WTC11 (cell line): Measurements from ENCODE around the gene DNM3. TPM values are rescaled to one million over a fixed set of nuclear protein-coding genes. Genes with fewer than 3 reads are reported as not detected.

Source experiments
- ATAC-seq: fragments of 200-7000 bp; cut with Tn5 transposase; 2 replicates; pipeline ENCODE4 v1.10.0; 2021; ENCODE audit warnings: mild to moderate bottlenecking, moderate library complexity
- CTCF ChIA-PET: fragments of 300-600 bp; sonication (Branson Sonifier 250); formaldehyde crosslinking; loops from one replicate; lab custom pipeline; 2021; ENCODE audit warnings: antibody characterized with exemption; lab: Charles Lee
- POLR2A ChIA-PET: fragments of 350-600 bp; sonication (Branson Sonifier 250); formaldehyde crosslinking; loops from one replicate; lab custom pipeline; 2021; ENCODE audit warnings: antibody characterized with exemption; lab: Charles Lee
- DNase-seq: peaks from one replicate; pipeline ENCODE4 v3.0.0; 2021; ENCODE audit warnings: low spot score
- H3K27ac Mint-ChIP-seq: 2 replicates; pipeline ENCODE4 v1.8.0; 2021; ENCODE audit warnings: mixed read lengths
- H3K27me3 Mint-ChIP-seq: 2 replicates; pipeline ENCODE4 v1.8.0; 2021; ENCODE audit warnings: low read depth, mild to moderate bottlenecking, moderate library complexity, mixed read lengths
- H3K36me3 Mint-ChIP-seq: 2 replicates; pipeline ENCODE4 v1.8.0; 2021; ENCODE audit warnings: mixed read lengths
- H3K4me1 Mint-ChIP-seq: 2 replicates; pipeline ENCODE4 v1.8.0; 2022; ENCODE audit warnings: mixed read lengths
- H3K4me3 Mint-ChIP-seq: 2 replicates; pipeline ENCODE4 v1.8.0; 2021; ENCODE audit warnings: mild to moderate bottlenecking, moderate library complexity, mixed read lengths
- H3K9me3 Mint-ChIP-seq: 2 replicates; pipeline ENCODE4 v1.8.0; 2021; ENCODE audit warnings: mixed read lengths
- AR ChIP-seq: fragments of 250-450 bp; sonication (Bioruptor Pico); IDR thresholded peaks from 2 replicates; pipeline ENCODE4 v1.9.0; 2021; ENCODE audit warnings: mild to moderate bottlenecking
- ATF6 ChIP-seq: sonication (generic); formaldehyde crosslinking; IDR thresholded peaks from 2 replicates; pipeline ENCODE4 v1.8.1; 2023; ENCODE audit warnings: mild to moderate bottlenecking, missing genetic modification reagents
- CREM ChIP-seq: sonication (generic); formaldehyde crosslinking; IDR thresholded peaks from 2 replicates; pipeline ENCODE4 v1.8.1; 2022; ENCODE audit warnings: mild to moderate bottlenecking, missing genetic modification reagents, moderate library complexity
- CTCF ChIP-seq: fragments of 200-600 bp; IDR thresholded peaks from 2 replicates; pipeline ENCODE4 v1.8.0; 2022; ENCODE audit warnings: antibody characterized with exemption
- ELF4 ChIP-seq: sonication (generic); formaldehyde crosslinking; IDR thresholded peaks from 2 replicates; pipeline ENCODE4 v1.8.1; 2022; ENCODE audit warnings: low read depth, mild to moderate bottlenecking, moderate library complexity, missing genetic modification reagents
- EMX1 ChIP-seq: fragments of 250-450 bp; sonication (Bioruptor Pico); IDR thresholded peaks from 2 replicates; pipeline ENCODE4 v1.8.0; 2021; ENCODE audit warnings: mild to moderate bottlenecking
- FOXJ3 ChIP-seq: sonication (generic); formaldehyde crosslinking; IDR thresholded peaks from 2 replicates; pipeline ENCODE4 v1.9.0; 2021; ENCODE audit warnings: missing genetic modification reagents, mild to moderate bottlenecking, borderline replicate concordance
- FOXK1 ChIP-seq: sonication (generic); formaldehyde crosslinking; IDR thresholded peaks from 2 replicates; pipeline ENCODE4 v1.8.0; 2022; ENCODE audit warnings: mild to moderate bottlenecking, moderate library complexity, missing genetic modification reagents
- GABPB1 ChIP-seq: sonication (generic); formaldehyde crosslinking; IDR thresholded peaks from 2 replicates; pipeline ENCODE4 v1.8.1; 2023; ENCODE audit warnings: mild to moderate bottlenecking, missing genetic modification reagents
- IRF1 ChIP-seq: sonication (generic); formaldehyde crosslinking; IDR thresholded peaks from 2 replicates; pipeline ENCODE4 v1.8.0; 2023; ENCODE audit warnings: missing genetic modification reagents
- IRF2 ChIP-seq: sonication (generic); formaldehyde crosslinking; IDR thresholded peaks from 2 replicates; pipeline ENCODE4 v1.8.0; 2022; ENCODE audit warnings: low read depth, missing genetic modification reagents, borderline replicate concordance
- JAZF1 ChIP-seq: fragments of 250-450 bp; sonication (Bioruptor Pico); IDR thresholded peaks from 2 replicates; pipeline ENCODE4 v1.9.0; 2021; ENCODE audit warnings: moderate library complexity, mild to moderate bottlenecking, inconsistent platforms
- MYBL2 ChIP-seq: sonication (generic); formaldehyde crosslinking; IDR thresholded peaks from 2 replicates; pipeline ENCODE4 v1.8.1; 2023; ENCODE audit warnings: mild to moderate bottlenecking, moderate library complexity, missing genetic modification reagents
- NR1H2 ChIP-seq: sonication (generic); formaldehyde crosslinking; IDR thresholded peaks from 2 replicates; pipeline ENCODE4 v1.9.0; 2021; ENCODE audit warnings: mild to moderate bottlenecking, moderate library complexity, missing genetic modification reagents
- NR2C2 ChIP-seq: sonication (generic); formaldehyde crosslinking; IDR thresholded peaks from 2 replicates; pipeline ENCODE4 v1.8.0; 2022; ENCODE audit warnings: mild to moderate bottlenecking, missing genetic modification reagents
- SOX15 ChIP-seq: fragments of 250-450 bp; sonication (Bioruptor Pico); IDR thresholded peaks from 2 replicates; pipeline ENCODE4 v1.9.0; 2021; ENCODE audit warnings: mild to moderate bottlenecking
- TEAD1 ChIP-seq: sonication (generic); formaldehyde crosslinking; IDR thresholded peaks from 2 replicates; pipeline ENCODE4 v1.8.0; 2022; ENCODE audit warnings: mild to moderate bottlenecking, missing genetic modification reagents
- TEAD4 ChIP-seq: sonication (generic); formaldehyde crosslinking; IDR thresholded peaks from 2 replicates; pipeline ENCODE4 v1.8.0; 2022; ENCODE audit warnings: mild to moderate bottlenecking, missing genetic modification reagents
- ZNF121 ChIP-seq: sonication (generic); formaldehyde crosslinking; IDR thresholded peaks from 2 replicates; pipeline ENCODE4 v1.8.0; 2023; ENCODE audit warnings: missing genetic modification reagents
- ZNF317 ChIP-seq: sonication (generic); formaldehyde crosslinking; IDR thresholded peaks from 2 replicates; pipeline ENCODE4 v1.8.1; 2023; ENCODE audit warnings: low read depth, mild to moderate bottlenecking, moderate library complexity, missing genetic modification reagents, borderline replicate concordance
- ZNF396 ChIP-seq: fragments of 250-450 bp; sonication (Bioruptor Pico); IDR thresholded peaks from 2 replicates; pipeline ENCODE4 v1.8.0; 2021; ENCODE audit warnings: mild to moderate bottlenecking, moderate library complexity, borderline replicate concordance
- ZNF423 ChIP-seq: fragments of 250-450 bp; sonication (Bioruptor Pico); IDR thresholded peaks from 2 replicates; pipeline ENCODE4 v2.1.2; 2022; ENCODE audit warnings: mild to moderate bottlenecking, moderate library complexity
- ZSCAN18 ChIP-seq: fragments of 250-450 bp; sonication (Bioruptor Pico); IDR thresholded peaks from 2 replicates; pipeline ENCODE4 v2.1.2; 2022; ENCODE audit warnings: mild to moderate bottlenecking, moderate library complexity
- total RNA-seq: library from RNA; stranded (reverse); gene quantifications from 3 replicates; pipeline ENCODE4 v1.2.3, GENCODE V29; 2021

The DNM3 gene
- total RNA-seq, 1 experiment from 2014 or later: 1.9 TPM

GRCh38 chr1:172384656-172385055, 543.4 kb downstream of the DNM3 start (continued):
- TF ChIP-seq FOXJ3 (CRISPR knock-in tag) (no peak), JAZF1 (no peak), TEAD1 (CRISPR knock-in tag) (no peak), ATF6 (CRISPR knock-in tag) (no peak)

GRCh38 chr1:172386046-172386445, 544.7 kb downstream of the DNM3 start:
- no peak overlapping the region for H3K27ac Mint-ChIP-seq
- no peaks in the 10 kb centered on the region for H3K9me3 Mint-ChIP-seq
- DNase-seq (no peak), ATAC-seq (no peak)
- TF ChIP-seq EMX1 (CRISPR knock-in tag): no peak
- no peak for TF ChIP-seq AR (CRISPR knock-in tag)
- no peak for TF ChIP-seq ZNF317 (CRISPR knock-in tag)
- no peak for TF ChIP-seq IRF1 (CRISPR knock-in tag)
- no peak for TF ChIP-seq ZNF121
- no peak for TF ChIP-seq GABPB1 (CRISPR knock-in tag)
- no peak for TF ChIP-seq ZSCAN18 (CRISPR knock-in tag)
- no peak for TF ChIP-seq SOX15 (CRISPR knock-in tag)
- no peak for TF ChIP-seq ZNF423 (CRISPR knock-in tag)
- no peak for TF ChIP-seq ELF4 (CRISPR knock-in tag)
- no peak for TF ChIP-seq FOXK1 (CRISPR knock-in tag)
- TF ChIP-seq CTCF: no peak
- no peak for TF ChIP-seq ZNF396
- TF ChIP-seq TEAD4 (CRISPR knock-in tag): no peak
- no peak for TF ChIP-seq NR1H2 (CRISPR knock-in tag)
- no peak for TF ChIP-seq NR2C2 (CRISPR knock-in tag)
- no peak for TF ChIP-seq CREM (CRISPR knock-in tag)
- no peak for TF ChIP-seq MYBL2
- no peak for TF ChIP-seq IRF2 (CRISPR knock-in tag)
- ChIA-PET CTCF (no interaction called here), POLR2A (no interaction called here)
- no peak overlapping the region for H3K4me3 Mint-ChIP-seq
- H3K36me3 Mint-ChIP-seq: no peaks in the 10 kb centered on the region
- peaks cover 3% of the 10 kb centered on the region; the same call in 1 of the 2 replicates for H3K27me3 Mint-ChIP-seq
- peaks cover 48% of the 10 kb centered on the region for H3K4me1 Mint-ChIP-seq
